Activated CD4-positive, alpha-beta T cell treated with anti-CD3 and anti-CD28 coated beads for 48 hours (primary cell): ENCODE measurements around the gene DBR1.

ENCODE experiments used
- DNase-seq: peaks from one replicate; pipeline ENCODE4 v3.0.0-alpha.2; 2020

Gene DBR1, protein sequence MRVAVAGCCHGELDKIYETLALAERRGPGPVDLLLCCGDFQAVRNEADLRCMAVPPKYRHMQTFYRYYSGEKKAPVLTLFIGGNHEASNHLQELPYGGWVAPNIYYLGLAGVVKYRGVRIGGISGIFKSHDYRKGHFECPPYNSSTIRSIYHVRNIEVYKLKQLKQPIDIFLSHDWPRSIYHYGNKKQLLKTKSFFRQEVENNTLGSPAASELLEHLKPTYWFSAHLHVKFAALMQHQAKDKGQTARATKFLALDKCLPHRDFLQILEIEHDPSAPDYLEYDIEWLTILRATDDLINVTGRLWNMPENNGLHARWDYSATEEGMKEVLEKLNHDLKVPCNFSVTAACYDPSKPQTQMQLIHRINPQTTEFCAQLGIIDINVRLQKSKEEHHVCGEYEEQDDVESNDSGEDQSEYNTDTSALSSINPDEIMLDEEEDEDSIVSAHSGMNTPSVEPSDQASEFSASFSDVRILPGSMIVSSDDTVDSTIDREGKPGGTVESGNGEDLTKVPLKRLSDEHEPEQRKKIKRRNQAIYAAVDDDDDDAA

DNA sequence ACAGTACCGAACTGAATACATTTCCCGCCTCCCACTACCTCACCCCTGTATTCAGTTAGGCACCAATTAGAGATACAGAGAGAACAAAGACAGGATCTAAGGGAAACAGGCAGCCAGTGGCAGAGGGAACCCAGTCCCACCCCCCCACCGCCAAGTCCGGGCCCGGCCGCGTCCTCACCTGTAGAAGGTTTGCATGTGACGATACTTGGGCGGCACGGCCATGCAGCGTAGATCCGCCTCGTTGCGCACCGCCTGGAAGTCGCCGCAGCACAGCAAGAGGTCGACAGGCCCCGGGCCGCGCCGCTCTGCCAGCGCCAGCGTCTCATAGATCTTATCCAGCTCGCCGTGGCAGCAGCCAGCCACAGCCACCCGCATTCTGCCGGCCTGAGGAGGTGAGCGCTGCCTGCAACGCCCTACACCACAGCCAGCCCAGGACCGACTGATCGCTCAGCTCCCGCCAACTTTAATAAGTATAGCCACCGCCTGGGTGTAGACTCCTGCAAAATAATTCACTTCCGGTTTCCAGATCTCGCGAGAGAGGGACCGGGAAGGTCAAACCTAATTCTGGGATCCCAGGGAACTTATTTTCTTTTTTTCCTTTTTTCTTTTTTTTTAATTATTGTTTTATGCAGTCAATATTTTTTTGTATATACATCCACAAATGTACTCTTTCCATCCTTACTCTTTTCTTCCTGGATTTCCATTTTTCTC, at the start of gene DBR1:
Gene DBR1 (minus strand): TSS at position 501 of the 711 bp plus-strand sequence. CDS start 126 bp downstream, at position 375.
- DNase-seq, result peak; percentile 81

DNA sequence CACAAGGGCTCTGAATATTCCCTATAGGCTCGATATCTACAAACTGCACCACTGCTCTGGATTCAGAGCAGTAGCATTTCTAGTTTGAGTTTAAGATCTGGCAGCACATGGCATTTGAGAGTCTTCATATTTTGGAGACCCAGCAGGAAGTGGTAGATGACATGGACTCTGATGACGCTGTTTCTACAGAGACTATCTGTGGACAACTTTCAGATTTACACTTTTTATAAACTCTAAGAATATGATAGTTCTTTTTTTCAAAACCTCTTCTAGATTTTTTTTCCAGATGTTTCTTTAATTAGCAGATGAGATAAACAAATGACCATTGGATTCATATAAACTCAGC, 48.2 kb upstream of the DBR1 start:
- no peak for DNase-seq

DNA sequence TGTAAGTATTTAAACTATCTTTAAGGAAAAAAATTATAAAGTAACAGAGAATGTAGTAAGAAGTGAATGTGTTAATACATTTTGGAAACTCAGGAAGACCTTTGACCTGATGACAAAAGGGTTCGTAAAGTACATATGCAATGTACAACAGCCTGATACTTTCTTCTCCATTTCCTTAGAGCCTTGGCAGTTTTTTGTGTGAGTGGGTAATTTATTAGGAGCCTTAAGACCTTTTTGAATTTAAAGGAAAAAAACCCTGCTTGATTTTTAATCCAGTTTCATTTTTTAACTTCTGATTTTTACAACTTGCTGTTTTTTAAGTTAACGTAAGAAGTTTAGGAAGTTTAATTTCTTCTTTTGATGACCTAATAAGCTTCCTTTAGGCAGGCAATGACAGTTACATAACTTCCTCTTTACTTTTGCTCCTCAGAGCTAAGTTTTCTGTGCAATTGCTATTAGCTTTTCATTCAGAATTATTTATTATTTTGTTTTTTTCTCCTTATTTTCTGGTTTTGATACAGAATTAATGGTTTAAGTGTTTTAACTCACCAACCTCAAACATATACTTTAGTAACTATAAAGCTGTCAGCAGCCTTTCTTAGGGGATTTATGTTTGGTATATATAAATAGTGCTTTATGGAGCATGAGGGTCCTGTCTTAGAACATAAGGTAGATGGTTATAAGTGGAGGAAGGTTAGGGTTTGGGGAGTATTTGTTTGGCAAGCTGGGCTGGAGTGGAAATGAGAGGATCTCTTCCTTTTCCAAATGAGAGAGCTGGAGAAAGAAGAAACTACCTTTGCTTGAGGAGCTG, 47.6 kb upstream of the DBR1 start:
- no peak for DNase-seq

DNA sequence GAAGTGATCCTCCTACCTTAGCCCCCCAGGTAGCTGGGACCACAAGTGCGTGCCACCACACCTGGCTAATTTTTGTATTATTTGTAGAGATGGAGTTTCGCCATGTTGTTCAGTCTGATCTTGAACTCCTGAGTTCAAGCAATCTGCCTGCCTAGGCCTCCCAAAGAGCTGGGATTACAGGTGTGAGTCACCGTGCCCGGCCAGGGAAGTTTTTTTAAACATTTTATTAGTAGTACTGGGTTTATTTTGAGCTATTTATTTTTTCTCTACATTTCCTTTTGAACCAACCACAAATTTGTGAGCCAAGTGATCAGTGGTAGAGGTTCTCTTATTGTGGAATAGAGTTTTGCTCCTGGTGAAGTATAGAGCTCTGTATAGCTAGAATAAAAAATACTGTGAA, 46.1 kb upstream of the DBR1 start:
- DNase-seq, result no peak

DNA sequence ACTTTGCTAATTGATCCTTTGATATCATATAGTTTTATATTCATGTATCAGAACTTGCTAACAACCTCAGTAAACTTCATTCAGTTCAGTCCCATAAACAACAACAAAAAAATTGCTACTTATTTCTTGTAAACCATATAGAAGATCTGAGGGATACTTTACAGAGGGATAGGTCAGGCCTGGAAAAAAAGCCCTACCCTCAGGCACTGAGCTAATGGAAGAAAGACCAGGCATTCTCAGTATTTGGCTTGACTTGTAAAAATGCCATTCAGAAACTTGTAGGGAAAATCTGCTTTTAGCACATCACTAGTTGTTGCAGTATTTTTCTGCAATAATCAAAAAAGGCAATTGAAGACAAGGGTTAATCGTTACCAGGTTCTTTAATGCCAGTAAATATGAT, 45.5 kb upstream of the DBR1 start:
- no peak for DNase-seq

DNA sequence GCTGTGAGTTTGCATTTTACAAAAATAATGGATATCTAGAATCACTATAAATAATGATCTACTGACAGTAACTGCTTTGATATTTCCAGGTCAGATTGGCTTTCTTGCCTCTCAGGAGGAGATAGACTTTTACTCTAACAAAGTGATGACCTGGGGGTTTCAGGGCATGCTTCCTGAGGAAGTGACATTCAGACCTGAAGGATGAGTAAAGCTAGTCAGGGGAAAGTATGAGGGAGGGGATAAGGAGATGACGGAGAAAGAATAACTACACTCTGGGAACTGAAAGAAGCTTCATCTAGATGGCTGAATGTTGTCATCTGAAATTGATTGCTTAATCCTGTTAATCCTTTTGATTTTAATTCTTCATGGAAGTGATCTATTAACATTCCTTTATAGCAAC, 44.5 kb upstream of the DBR1 start:
- DNase-seq, result no peak

DNA sequence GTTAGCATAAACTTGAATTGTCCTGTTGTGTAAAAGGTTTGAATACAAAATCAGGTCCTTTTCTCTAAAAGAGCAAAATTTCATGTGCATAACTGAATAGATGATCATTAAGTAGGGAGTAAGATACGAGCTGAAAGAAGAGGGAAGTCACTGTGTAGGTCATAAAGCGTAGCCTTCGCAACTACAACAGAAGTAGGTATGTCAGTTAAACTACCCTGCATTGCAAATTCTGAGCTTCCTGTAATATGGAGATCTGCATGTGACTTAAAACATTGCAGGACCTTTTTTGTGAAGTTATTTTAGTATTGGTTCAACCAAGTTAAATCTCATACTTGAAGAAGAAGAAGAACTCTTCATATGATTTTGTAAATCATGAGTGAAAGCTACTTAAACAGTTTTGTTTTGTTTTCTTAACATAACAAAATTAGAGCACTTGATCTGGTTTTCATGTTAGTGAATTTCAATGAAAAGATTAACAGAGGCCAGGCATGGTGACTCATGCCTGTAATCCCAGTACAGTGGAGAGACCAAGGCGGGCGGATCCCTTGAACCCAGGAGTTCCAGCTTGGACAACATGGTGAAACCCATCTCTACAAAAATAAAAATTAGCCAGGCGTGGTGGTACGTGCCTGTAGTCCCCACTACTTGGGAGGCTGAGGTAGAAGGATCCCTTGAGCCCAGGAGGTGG, 38.8 kb upstream of the DBR1 start:
- DNase-seq, result no peak

DNA sequence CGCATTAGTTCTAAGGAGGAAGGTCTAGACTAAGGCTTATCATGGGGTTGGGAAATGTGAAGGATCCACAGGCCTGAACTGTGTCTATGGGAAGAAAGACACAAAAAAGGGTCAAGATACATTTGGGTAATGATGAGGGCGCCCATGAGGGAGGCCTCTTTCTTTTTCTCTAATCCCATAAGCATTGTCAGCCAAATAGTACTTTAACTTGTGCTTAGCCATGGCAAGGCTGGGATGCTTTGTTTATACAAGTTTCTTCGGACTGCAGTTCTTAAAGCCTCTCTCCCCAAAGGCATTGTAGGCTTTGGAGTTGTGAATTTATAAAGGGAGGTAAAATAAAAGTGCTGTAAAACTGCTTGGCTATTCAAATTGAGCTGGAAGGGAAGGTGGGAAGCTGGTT, 35.8 kb upstream of the DBR1 start:
- no peak for DNase-seq

DNA sequence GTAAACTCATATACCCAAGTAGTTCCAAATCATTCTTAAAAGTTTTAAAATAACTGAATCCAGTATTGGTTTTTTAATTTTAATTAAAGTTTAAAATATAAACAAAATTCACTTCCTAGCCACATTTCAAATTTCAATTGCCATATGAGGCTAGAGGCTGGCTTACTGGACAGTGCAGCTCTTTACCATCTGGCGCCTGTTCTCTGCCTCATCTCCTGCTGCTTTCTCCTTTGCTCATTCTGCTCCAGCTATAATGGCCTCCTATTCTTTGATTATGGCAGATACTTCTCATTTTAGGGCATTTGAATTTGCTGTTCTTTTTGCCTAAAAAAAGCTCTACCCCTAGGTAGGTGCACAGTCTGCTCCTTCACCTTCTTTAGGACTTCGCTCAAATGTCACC, 31.5 kb upstream of the DBR1 start:
- DNase-seq, result no peak

DNA sequence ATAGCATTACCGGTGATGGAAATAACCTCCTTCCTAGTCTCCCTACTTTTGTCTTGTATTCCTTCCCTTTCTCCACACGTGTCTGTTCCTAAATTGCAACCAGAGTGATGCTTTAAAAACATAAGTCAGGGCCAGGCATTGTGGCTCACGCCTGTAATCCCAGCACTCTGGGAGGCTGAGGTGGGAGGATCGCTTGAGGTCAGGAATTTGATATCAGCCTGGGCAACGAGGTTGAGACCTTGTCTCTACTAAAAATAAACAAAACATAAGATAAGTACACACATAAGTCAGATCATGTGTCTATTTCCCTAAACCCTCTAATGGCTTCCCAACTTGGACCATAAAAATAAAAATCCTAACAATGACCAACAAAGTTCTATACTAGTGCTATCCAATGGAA, 30.8 kb upstream of the DBR1 start:
- no peak for DNase-seq

DNA sequence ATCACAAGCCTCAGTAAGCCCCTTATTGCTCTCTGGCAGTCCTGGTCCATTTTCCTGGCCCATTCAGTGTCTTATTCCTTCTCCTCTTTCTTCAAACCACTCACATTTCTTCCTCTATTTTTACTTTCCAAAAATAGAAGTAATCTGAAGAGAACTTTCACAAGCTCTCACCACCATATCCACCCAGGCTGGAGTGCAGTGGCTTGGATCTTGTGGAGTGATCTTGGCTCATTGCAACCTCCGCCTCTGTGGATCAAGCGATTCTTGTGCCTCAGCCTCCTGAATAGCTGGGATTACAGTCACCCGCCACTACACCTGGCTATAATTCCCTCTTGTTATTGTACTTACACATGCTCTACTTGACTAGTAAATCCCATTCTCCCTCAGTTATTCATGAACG, 29.2 kb upstream of the DBR1 start:
- no peak for DNase-seq

DNA sequence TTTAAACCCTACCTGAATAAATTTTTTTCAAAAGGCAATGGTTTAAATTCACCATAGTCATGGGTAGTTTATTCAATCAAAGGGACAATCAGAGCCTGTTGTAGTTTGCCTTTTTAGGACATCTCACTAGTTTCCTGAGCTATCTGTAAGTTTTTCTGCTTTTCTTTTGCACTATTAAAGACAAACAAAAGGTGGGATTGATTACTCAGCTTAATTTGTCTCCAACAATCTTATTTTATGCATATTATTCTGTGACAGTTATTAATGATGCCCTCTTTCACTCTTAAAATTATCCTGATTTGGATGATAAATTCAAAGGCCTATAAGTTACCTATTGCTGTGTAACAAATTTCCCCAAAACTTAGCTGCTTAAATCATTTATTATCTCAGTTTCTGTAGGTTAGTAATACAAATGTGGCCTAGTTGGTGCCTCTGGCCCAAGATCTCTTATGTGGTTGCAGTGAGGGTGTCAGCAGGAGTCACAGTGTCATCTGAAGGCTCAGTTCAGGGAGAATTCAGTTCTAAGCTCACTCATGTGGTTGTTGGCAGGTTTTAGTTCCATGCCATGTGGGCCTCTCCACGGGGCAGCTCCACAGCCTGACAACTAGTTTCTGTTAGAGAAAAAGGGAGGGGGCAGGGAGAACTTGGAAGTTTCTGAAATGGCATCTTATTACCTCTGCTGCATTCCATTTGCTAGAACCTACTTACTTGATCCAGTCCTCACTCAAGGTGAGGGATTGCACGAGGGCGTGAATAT, 28.4 kb upstream of the DBR1 start:
- no peak for DNase-seq

DNA sequence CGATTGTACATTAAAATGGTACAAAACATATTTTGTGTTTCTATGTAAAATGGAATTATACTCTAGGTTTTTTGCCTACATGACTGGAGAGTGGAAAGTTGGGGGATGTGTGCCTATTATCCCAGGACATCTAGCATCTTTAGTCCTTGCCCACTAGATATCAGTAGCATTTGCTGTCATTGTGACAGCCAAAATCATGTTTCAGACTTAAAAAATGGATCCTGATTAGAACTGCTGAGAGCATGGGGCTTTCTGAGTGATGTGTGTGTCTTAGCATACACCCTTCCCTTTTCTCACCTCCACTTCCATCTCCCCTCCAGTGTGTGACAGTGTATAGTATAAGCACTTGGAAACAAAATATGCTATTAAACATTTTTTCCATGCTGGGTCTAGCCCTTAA, 25.7 kb upstream of the DBR1 start:
- no peak for DNase-seq

DNA sequence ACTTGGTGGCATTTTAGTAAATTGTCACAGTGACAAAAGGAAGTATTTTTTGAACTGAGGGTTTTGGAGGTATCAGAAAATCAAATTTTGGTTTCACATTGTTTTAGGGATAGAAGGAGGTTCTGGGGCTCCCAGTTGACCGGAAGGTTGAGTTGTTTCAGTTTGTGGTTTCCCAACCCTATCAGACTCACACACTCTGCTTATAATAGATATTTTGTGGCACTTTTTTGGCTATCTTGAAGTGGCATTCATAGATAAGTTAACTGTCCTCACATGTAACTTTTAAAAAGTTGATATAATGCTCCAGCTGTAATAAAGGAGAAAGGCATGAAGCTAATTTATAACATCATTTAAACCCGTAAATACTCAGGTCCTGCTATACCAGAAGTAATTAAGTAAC, 25.1 kb upstream of the DBR1 start:
- no peak for DNase-seq

DNA sequence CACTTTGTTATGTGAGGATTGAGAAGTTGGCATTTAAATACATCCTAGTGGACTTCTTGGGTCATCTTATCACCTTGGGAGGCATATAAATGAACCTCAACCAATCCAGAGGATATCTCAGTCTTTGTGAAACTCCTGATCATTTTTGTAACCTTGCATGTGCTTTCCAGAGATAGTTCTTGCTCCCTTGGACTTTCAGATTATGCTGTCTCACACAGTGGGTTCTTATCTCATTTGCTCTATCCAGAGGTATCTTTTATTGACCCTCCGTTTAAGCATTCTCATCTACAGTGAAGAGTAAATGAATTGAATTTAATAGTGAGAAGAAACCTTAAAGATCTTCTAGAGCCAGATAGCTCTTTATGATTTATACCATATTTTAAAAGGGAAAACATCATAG, 22.8 kb upstream of the DBR1 start:
- no peak for DNase-seq

DNA sequence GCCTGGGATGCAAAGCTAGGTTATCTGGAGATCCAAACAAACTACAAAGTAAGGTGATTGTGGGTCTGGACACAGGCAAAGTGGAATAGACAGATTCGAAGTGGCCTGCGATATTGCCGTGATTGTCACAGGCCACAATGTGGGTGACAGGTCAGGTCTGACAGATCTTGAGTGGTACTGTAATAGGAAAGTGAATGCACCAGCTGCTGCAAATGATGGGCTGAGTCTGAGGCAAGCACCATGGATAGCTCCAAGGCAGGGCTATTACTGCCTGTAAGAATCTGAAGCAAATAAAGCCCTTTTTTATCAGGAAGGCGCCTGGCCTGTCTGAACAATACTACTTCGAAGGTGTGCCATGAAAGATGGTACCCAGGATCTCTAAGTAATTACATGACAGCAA, 22.3 kb upstream of the DBR1 start:
- no peak for DNase-seq

DNA sequence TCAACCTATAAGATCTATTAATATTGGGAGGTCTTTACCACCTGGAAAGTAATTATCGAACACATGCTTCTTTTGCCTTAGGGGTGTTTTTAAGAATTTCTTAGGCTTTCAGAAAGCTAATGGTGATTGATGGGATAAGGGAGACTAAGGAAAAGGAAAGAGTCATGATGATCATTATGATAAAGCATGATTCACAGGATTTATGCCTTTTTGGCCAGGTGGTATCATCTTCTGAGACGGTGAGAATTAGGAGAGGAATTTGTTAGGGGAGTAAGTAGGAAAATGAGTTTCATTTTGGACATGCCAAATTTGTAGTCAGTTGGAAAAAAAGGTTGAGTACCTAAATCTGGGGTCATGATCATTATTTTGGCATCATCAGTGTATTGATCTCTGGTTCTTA, 21.3 kb upstream of the DBR1 start:
- DNase-seq, result no peak

DNA sequence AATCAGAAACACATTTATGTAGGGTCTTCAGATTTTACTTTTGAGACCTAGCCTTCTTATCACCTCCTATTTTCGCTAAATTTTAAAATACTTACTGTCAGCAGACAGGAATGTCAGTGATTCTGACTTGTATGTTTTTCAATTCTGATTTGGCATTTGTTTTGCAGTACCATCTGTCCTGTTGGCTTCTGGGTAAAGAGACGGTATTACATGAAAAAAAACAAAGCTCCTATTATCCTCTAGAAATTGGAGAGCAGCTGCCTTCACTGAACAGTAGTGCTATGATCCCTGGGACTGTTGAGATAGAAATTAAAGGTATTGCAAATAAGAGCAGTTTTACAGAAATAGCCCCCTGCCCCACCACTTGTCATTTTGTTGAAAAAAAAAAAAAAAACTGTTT, 20.8 kb upstream of the DBR1 start:
- no peak for DNase-seq

DNA sequence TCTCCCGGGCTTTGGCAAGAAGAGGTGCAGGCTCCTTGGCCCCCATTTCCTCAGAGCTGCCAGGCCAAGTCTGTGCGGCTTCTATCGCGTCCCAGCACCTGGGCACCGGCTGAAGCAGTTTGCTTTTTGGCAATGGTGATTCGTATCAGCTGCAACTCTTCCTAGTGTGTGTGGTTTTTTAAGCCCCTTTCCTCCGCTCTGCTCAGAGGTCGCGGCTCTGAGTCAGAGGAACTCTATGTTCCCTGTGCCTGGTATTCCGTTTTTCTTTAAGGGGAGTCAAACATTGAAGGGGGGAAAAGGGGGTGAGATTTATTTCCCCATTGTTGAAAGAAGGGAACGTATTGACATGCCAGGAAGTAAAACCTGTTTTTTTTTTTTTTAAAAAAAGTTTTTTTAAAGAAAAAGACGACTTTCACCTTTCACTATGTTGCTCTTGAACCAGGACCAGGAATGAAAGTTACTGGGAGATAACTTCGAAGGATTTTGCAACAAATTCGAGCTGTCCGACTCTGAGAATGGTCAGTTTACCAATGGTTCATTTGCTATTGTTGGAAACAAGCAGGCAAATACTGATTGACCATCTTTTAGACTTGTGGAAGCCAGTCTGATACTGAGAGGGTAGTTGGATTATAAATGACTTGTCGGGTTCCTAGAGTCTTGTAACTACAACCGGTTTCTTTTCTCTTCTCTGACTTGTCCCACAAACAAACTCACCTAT, 13.5 kb upstream of the DBR1 start:
- DNase-seq, result no peak

DNA sequence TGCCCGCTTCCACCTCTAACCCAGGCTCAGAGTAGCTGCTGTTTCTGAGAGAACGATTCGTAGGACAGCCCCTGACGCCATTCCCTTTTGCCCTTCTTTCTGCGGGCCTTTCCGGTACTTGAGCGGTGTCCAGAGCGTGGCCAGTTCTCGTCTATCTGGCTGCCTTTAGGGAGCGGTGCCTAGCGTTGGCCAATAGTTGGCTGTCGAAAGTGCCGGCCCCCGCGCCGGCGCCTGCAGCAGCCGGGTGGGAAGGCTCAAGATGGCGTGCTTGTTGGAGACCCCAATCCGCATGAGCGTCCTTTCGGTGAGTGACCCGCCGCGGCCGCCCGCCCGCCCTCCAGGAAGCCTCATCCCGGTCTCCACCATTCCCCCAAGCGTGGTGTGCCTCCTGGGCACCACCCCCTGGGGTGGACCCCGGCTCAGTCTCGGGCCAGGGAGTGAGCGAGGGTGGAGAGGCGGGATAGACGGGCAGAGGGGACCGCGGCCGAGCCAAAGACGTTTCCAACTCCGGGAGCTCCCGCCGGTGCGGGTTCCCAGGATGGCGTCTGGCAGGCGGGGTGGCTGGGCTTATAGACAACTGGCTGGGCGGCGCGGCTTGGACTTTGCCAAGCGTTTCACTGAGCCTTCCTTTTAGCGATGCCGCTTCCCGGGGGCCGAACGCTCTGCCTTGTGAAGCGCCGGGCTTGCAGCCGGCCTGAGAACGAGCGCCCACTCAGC, 12.7 kb upstream of the DBR1 start, which contains the start of gene ARMC8:
Gene ARMC8 (plus strand): TSS at position 6 of the 717 bp plus-strand sequence. CDS start 254 bp downstream, at position 260.
- DNase-seq, result peak; percentile 54
